K562 (cell line): ENCODE results near the gene TLE4. TPM values are rescaled to one million over a fixed set of nuclear protein-coding genes. Genes with fewer than 3 reads are reported as not detected.

Source experiments
- ATAC-seq: fragments of 200-7000 bp; cut with Tn5 transposase; 3 replicates; pipeline ENCODE4 v1.9.1; 2020; ENCODE audit warnings: moderate library complexity
- BruUV-seq: library from RNA; stranded (reverse); fragments of 400-500 nt; replicated peaks from 2 replicates; lab custom pipeline; 2021; lab: Mats Ljungman, UMichigan
- CTCF ChIA-PET: fragments of 300-600 bp; formaldehyde crosslinking; extraction: SDS; loops from one replicate; lab custom pipeline; 2021; ENCODE audit warnings: low intra/inter-chr PET ratio; lab: Yijun Ruan, JAX
- POLR2A ChIA-PET: fragments of 300-600, 350-650 bp; sonication (Branson Sonifier 250); formaldehyde crosslinking; extraction: SDS; loops from one replicate; lab custom pipeline; 2021; ENCODE audit warnings: antibody characterized with exemption, inconsistent platforms; lab: Yijun Ruan, JAX
- DNase-seq, 4 experiments: peaks; one replicate each; pipeline versions ENCODE4 v3.0.0 to v3.0.0-alpha.2; 2011 to 2018; ENCODE audit warnings: low spot score in 3 of 4, mixed read lengths in 3 of 4; ENCODE audit errors: extremely low read depth in 1 of 4
- FAIRE-seq: peaks from 2 replicates; lab custom pipeline; 2011; peaks lifted over from hg19 to GRCh38; lab: Jason Lieb, UNC
- H2AFZ ChIP-seq: 2 replicates; pipeline ENCODE4 v1.6.0; 2011; ENCODE audit warnings: low read depth, low read length, control low read depth, inconsistent platforms
- H3K27ac ChIP-seq: fragments of 200-600 bp; 3 replicates; pipeline ENCODE4 v1.8.0; 2011; ENCODE audit warnings: low read depth, mild to moderate bottlenecking, control low read depth, inconsistent platforms, low read length, moderate library complexity, mixed read lengths; ENCODE audit errors: extremely low read depth
- H3K27me3 ChIP-seq, 2 experiments: fragments of 300-600 bp in 1 of 2; 2 replicates in 1 of 2; 3 replicates in 1 of 2; pipeline versions ENCODE4 v1.6.0 to v1.8.0; 2011; ENCODE audit warnings: inconsistent platforms in 2 of 2, low read length in 2 of 2, mild to moderate bottlenecking in 1 of 2, mixed read lengths in 1 of 2, moderate library complexity in 1 of 2; ENCODE audit not compliant: control insufficient read depth in 2 of 2, insufficient read depth in 2 of 2
- H3K36me3 ChIP-seq: fragments of 300-600 bp; 3 replicates; pipeline ENCODE4 v1.8.0; 2011; ENCODE audit warnings: mild to moderate bottlenecking, low read length, inconsistent platforms; ENCODE audit not compliant: control insufficient read depth, insufficient read depth
- H3K4me1 ChIP-seq, 2 experiments: fragments of 200-600 bp in 1 of 2; replicated peaks in 1 of 2; 2 replicates in 1 of 2; 3 replicates in 1 of 2; pipeline versions ENCODE4 v1.5.1 to v1.8.0; 2011; ENCODE audit warnings: inconsistent platforms in 2 of 2, low read length in 2 of 2, mild to moderate bottlenecking in 1 of 2, mixed read lengths in 1 of 2, moderate library complexity in 1 of 2; ENCODE audit not compliant: control insufficient read depth in 2 of 2, insufficient read depth in 2 of 2
- H3K4me2 ChIP-seq: 2 replicates; pipeline ENCODE4 v1.6.1; 2011; ENCODE audit warnings: low read length, control low read depth, inconsistent platforms, mixed read lengths; ENCODE audit not compliant: insufficient read depth
- H3K4me3 ChIP-seq: fragments of 200-600 bp; sonication (generic), shearing (Covaris generic); 2 replicates; pipeline ENCODE4 v1.5.1; 2016; ENCODE audit warnings: control low read depth, inconsistent platforms
- H3K79me2 ChIP-seq: fragments of 200-600 bp; 3 replicates; pipeline ENCODE4 v1.8.0; 2011; ENCODE audit warnings: low read length, inconsistent platforms; ENCODE audit not compliant: control insufficient read depth, insufficient read depth
- H3K9ac ChIP-seq, 2 experiments: 2 replicates each; pipeline versions ENCODE4 v1.6.0 to v1.6.1; 2011; ENCODE audit warnings: low read depth in 2 of 2, low read length in 2 of 2, control low read depth in 1 of 2, inconsistent platforms in 1 of 2, mild to moderate bottlenecking in 1 of 2, mixed read lengths in 1 of 2; ENCODE audit not compliant: insufficient read depth in 1 of 2
- H3K9me1 ChIP-seq: one replicate; pipeline ENCODE4 v1.6.0; 2011; ENCODE audit warnings: inconsistent platforms, mild to moderate bottlenecking, low read length, moderate library complexity; ENCODE audit not compliant: control insufficient read depth, insufficient read depth
- H3K9me3 ChIP-seq: replicated peaks from 2 replicates; pipeline ENCODE4 v1.5.1; 2011; ENCODE audit warnings: low read depth, low read length, inconsistent platforms; ENCODE audit not compliant: control insufficient read depth, insufficient read depth
- H4K20me1 ChIP-seq: replicated peaks from 2 replicates; pipeline ENCODE4 v1.6.1; 2011; ENCODE audit warnings: low read length, inconsistent platforms, mixed read lengths; ENCODE audit not compliant: control insufficient read depth, insufficient read depth
- ARID1B ChIP-seq: fragments of 450-650 bp; IDR thresholded peaks from 2 replicates; pipeline ENCODE4 v1.6.1; 2016; ENCODE audit warnings: antibody characterized with exemption, mild to moderate bottlenecking, inconsistent platforms
- C11orf30 ChIP-seq: fragments of 450-650 bp; IDR thresholded peaks from 2 replicates; pipeline ENCODE4 v1.6.1; 2016; ENCODE audit warnings: low read depth, mild to moderate bottlenecking
- CBFA2T2 ChIP-seq: fragments of 450-650 bp; conservative IDR thresholded peaks from 2 replicates; pipeline ENCODE4 v1.6.1; 2017; ENCODE audit warnings: mild to moderate bottlenecking
- CBFA2T3 ChIP-seq: fragments of 450-650 bp; IDR thresholded peaks from 2 replicates; pipeline ENCODE4 v1.6.1; 2017
- CHD4 ChIP-seq: fragments of 200-600 bp; sonication (generic); IDR thresholded peaks from 3 replicates; pipeline ENCODE4 v1.6.1; 2012; ENCODE audit warnings: low read depth, mild to moderate bottlenecking, mixed read lengths, low read length, inconsistent platforms; ENCODE audit not compliant: insufficient read depth, insufficient replicate concordance, poor library complexity, severe bottlenecking
- GATA2 ChIP-seq: sonication (generic); formaldehyde crosslinking; IDR thresholded peaks from 2 replicates; pipeline ENCODE4 v1.4.0; 2020; ENCODE audit warnings: mild to moderate bottlenecking, missing genetic modification reagents
- HMBOX1 ChIP-seq: sonication (generic); IDR thresholded peaks from 2 replicates; pipeline ENCODE4 v1.6.1; 2016
- HSF4 ChIP-seq: fragments of 250-450 bp; sonication (Bioruptor Pico); IDR thresholded peaks from 2 replicates; pipeline ENCODE4 v2.1.2; 2022; ENCODE audit warnings: mild to moderate bottlenecking, moderate library complexity, borderline replicate concordance
- KLF13 ChIP-seq: fragments of 450-650 bp; IDR thresholded peaks from 2 replicates; pipeline ENCODE4 v1.6.1; 2016; ENCODE audit warnings: missing genetic modification characterization, low read depth, mild to moderate bottlenecking, missing compliant biosample characterization, moderate library complexity, borderline replicate concordance
- MAFG ChIP-seq: fragments of 450-650 bp; conservative IDR thresholded peaks from 2 replicates; pipeline ENCODE4 v1.6.1; 2016; ENCODE audit warnings: missing genetic modification characterization, missing compliant biosample characterization
- MAX ChIP-seq: sonication (generic); formaldehyde crosslinking; IDR thresholded peaks from 2 replicates; pipeline ENCODE4 v1.9.0; 2022; ENCODE audit warnings: mild to moderate bottlenecking, missing genetic modification reagents
- MTA2 ChIP-seq: fragments of 450-650 bp; IDR thresholded peaks from 2 replicates; pipeline ENCODE4 v1.6.1; 2016; ENCODE audit warnings: low read depth
- NFE2 ChIP-seq: IDR thresholded peaks from 2 replicates; pipeline ENCODE4 v1.6.1; 2014; ENCODE audit warnings: antibody characterized with exemption, low read depth
- RFX1 ChIP-seq: fragments of 450-650 bp; IDR thresholded peaks from 2 replicates; pipeline ENCODE4 v1.6.1; 2016; ENCODE audit warnings: mild to moderate bottlenecking, moderate library complexity
- SIX5 ChIP-seq, 2 experiments: IDR thresholded peaks; 2 replicates each; pipeline ENCODE4 v1.6.1; 2011; ENCODE audit warnings: low read length in 2 of 2, borderline replicate concordance in 1 of 2, low read depth in 1 of 2, mild to moderate bottlenecking in 1 of 2, moderate library complexity in 1 of 2; ENCODE audit not compliant: insufficient read depth in 1 of 2
- SMARCB1 ChIP-seq: IDR thresholded peaks from 2 replicates; pipeline ENCODE4 v1.6.1; 2011; ENCODE audit warnings: improper control_type of control experiment, low read depth; ENCODE audit not compliant: insufficient read length
- TAL1 ChIP-seq: fragments of 450-650 bp; IDR thresholded peaks from 2 replicates; pipeline ENCODE4 v1.6.1; 2016; ENCODE audit warnings: mild to moderate bottlenecking
- TCF3 ChIP-seq: sonication (generic); formaldehyde crosslinking; IDR thresholded peaks from 2 replicates; pipeline ENCODE4 v1.4.0; 2020; ENCODE audit warnings: mild to moderate bottlenecking, missing genetic modification reagents
- TEAD4 ChIP-seq, 2 experiments: sonication (generic) in 1 of 2; formaldehyde crosslinking in 1 of 2; IDR thresholded peaks; 2 replicates each; pipeline versions ENCODE4 v1.6.1 to v1.8.0; 2012 to 2022; ENCODE audit warnings: borderline replicate concordance in 1 of 2, inconsistent platforms in 1 of 2, low read length in 1 of 2, mild to moderate bottlenecking in 1 of 2, missing genetic modification reagents in 1 of 2
- ZBTB1 ChIP-seq: sonication (generic); formaldehyde crosslinking; IDR thresholded peaks from 2 replicates; pipeline ENCODE4 v1.8.1; 2023; ENCODE audit warnings: missing genetic modification reagents, low read depth, mild to moderate bottlenecking, borderline replicate concordance
- ZNF316 ChIP-seq: fragments of 450-650 bp; IDR thresholded peaks from 2 replicates; pipeline ENCODE4 v1.6.1; 2016
- WGBS: fragments of 100-300 bp; shearing (Covaris generic); methylation state at CpG from one replicate; pipeline ENCODE4 v1.1.6; 2016; ENCODE audit warnings: low coverage, mixed read lengths; ENCODE audit not compliant: insufficient coverage; ENCODE audit errors: missing lambda C conversion rate; 5-methylcytosine and 5-hydroxymethylcytosine counted together
- in situ Hi-C: fragments of 300-500 bp; cut with MboI; formaldehyde crosslinking; loops from 4 replicates; pipeline ENCODE4 v1.15.0; 2018; ENCODE audit warnings: inconsistent platforms, mixed read lengths
- intact Hi-C: fragments of 100-400 bp; cut with micrococcal nuclease; formaldehyde crosslinking; loops from 2 replicates; pipeline ENCODE4 v1.14.2; 2022
- polyA plus RNA-seq, 8 experiments: library from polyadenylated mRNA; depleted of rRNA in 4 of 8; stranded (reverse) in 5 of 8; unstranded in 3 of 8; fragments of >200 nt; fragmentation: Nextera tagmentation in 2 of 8; fragmentation: Illumina TruSeq in 1 of 8; extraction: Ambion mirVana in 2 of 8; extraction: Trizol in 1 of 8; gene quantifications; 2 replicates each; pipeline versions ENCODE4 v1.2.1 to v1.2.3, GENCODE V29; 2011 to 2014; ENCODE audit warnings: inconsistent platforms in 1 of 8, missing spikeins in 1 of 8
- total RNA-seq, 7 experiments: library from RNA; depleted of rRNA in 6 of 7; stranded (reverse); fragments of >200 nt in 6 of 7; fragmentation: Illumina TruSeq in 2 of 7; extraction: Trizol in 2 of 7; gene quantifications; 2 replicates each; pipeline versions ENCODE4 v1.2.1 to v1.2.3, GENCODE V29; 2011 to 2021; ENCODE audit warnings: low replicate concordance in 1 of 7

The TLE4 gene
- total and polyA plus RNA-seq, 9 of the 15 experiments (the other 6 are each of a cell fraction or from before 2014, with no cell fraction given) = 1.1 to 8.8 (median 5.7) TPM

- POLR2A ChIA-PET = interaction anchor here (0.6 to 0.7 kb wide), 2 partner anchors 19 to 31 kb away, joined by 3 read pairs; no protein-coding TSS in a partner anchor
- Histone ChIP-seq H3K4me1 (peaks cover 0 to 2% of the 10 kb centered on the region in 2 experiments; a peak in 2 of 5 replicates), H3K9me1 (no peaks in the 10 kb centered on the region), H3K9ac (no peak overlapping the region; a peak in 1 of 4 replicates), H3K4me3 (no peak overlapping the region), H3K27me3 (no peaks in the 10 kb centered on the region), H3K4me2 (peak overlapping the region; percentile 32; the same call in 1 of the 2 replicates), H3K36me3 (no peaks in the 10 kb centered on the region), H3K79me2 (no peaks in the 10 kb centered on the region), H3K9me3 (no peaks in the 10 kb centered on the region), H4K20me1 (no peaks in the 10 kb centered on the region), H3K27ac (peak overlapping the region; percentile 56; the same call in 1 of the 3 replicates), H2AFZ (peak overlapping the region; percentile 63; the same call in 1 of the 2 replicates)
- CTCF ChIA-PET = no interaction called here
- DNase-seq (peak; percentile 3 to 61 (median 16)), FAIRE-seq (no peak), ATAC-seq (peak; percentile 89)
- 7% methylated on average over 7 of the region's 7 CpGs for WGBS
- no TSS peak for BruUV-seq
- intact Hi-C loops = loop anchor here (5.0 kb wide), 1 partner anchor 102 kb away; the partner anchor contains the start of gene TLE4
- in situ Hi-C loops = no loop called here
- TF ChIP-seq GATA2 (CRISPR knock-in tag) = 0 out of 2 replicates have a peak, but pooled peaks have one; percentile 39
- TF ChIP-seq HSF4 (CRISPR knock-in tag) = no peak
- TF ChIP-seq SIX5 (IDR thresholded peaks at IDR 0.05; ENCODE audit: borderline replicate concordance in 1 of 2, insufficient read depth in 1 of 2, low read depth in 1 of 2, low read length in 2 of 2) = no peak
- TF ChIP-seq MTA2 = no peak
- peak; percentile 68; the same call in 1 of the 2 replicates for TF ChIP-seq C11orf30
- TF ChIP-seq ARID1B = peak; percentile 39; the same call in 1 of the 2 replicates
- no peak for TF ChIP-seq KLF13 (tag)
- TF ChIP-seq MAFG (tag) = peak; percentile 71
- peak; percentile 96 for TF ChIP-seq HMBOX1
- peak; percentile 13; the same call in 1 of the 2 replicates for TF ChIP-seq CBFA2T2
- TF ChIP-seq TEAD4 (IDR thresholded peaks at IDR 0.05; ENCODE audit: low read length) = peak; percentile 32; the same call in 1 of the 2 replicates
- no peak for TF ChIP-seq TEAD4 (CRISPR knock-in tag; IDR thresholded peaks at IDR 0.05; ENCODE audit: borderline replicate concordance)
- TF ChIP-seq NFE2 = no peak
- TF ChIP-seq SMARCB1 = no peak
- TF ChIP-seq MAX (CRISPR knock-in tag) = peak; percentile 55; the same call in 1 of the 2 replicates
- TF ChIP-seq TAL1 = peak; percentile 33; the same call in 1 of the 2 replicates
- TF ChIP-seq RFX1 = peak; percentile 48
- peak; percentile 83 for TF ChIP-seq ZNF316
- peak; percentile 81 for TF ChIP-seq TCF3 (CRISPR knock-in tag)
- peak; percentile 55; the same call in 1 of the 2 replicates for TF ChIP-seq CBFA2T3
- TF ChIP-seq ZBTB1 (CRISPR knock-in tag) = no peak
- no peak for TF ChIP-seq CHD4
Measured at GRCh38 chr9:79674052-79674777, 102.5 kb downstream of the TLE4 start.
